Stimulated activated CD4-positive, alpha-beta T cell treated with anti-CD3 and anti-CD28 coated beads, Interleukin-2, amount 100 ng/mL, for 4 hours (primary cell): ENCODE results near the gene LEUTX.
"Not testable (repeated sequence)": the region's sequence is repeated elsewhere in the genome, so short reads cannot be mapped to it uniquely, and the experiment has no call there.

ENCODE experiments used
- DNase-seq: peaks from one replicate; pipeline ENCODE4 v3.0.0-alpha.2; 2020; ENCODE audit warnings: low read depth

The LEUTX gene, protein sequence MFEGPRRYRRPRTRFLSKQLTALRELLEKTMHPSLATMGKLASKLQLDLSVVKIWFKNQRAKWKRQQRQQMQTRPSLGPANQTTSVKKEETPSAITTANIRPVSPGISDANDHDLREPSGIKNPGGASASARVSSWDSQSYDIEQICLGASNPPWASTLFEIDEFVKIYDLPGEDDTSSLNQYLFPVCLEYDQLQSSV

DNA sequence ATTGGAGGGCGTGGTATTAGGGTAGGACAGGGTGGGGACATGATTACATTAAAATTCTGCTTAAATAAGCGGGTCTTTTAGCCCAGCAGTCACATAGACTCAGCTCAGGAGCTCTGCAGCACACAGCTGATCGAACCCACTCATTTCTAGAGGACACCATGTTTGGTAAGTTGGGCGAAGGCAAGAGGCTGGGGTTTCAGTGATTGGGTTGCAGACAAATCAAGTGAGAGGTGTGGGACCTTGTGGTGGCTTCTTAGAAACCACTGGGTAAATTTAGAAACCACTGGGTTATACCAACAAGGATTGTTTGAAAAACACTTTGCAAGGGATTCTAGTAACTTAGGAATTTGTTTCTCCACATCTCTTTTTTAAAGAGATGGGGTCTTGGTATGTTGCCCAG, at the start of gene LEUTX:
Gene LEUTX (plus strand): TSS at position 92 of the 400 bp plus-strand sequence. CDS start 67 bp downstream, at position 159.
- DNase-seq = no peak

DNA sequence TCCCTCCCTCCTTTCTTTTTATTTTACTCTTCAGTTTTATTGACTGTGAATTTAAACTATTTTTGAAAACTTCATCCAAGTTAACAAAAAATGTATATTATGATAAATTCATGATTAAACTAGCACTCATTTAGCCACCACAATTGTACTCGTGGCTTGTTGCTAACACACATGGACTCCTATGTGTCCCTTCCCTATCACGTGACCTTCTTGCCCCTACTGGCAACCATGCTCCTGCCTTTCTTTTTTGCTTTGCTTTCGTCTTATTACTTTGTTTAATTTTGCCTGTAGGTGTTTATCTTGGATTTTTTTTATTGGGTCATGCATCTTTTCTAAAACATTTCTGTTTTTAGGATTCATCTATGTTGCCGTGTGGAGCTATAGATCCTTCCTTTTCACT, 49.1 kb upstream of the LEUTX start:
- no peak for DNase-seq

DNA sequence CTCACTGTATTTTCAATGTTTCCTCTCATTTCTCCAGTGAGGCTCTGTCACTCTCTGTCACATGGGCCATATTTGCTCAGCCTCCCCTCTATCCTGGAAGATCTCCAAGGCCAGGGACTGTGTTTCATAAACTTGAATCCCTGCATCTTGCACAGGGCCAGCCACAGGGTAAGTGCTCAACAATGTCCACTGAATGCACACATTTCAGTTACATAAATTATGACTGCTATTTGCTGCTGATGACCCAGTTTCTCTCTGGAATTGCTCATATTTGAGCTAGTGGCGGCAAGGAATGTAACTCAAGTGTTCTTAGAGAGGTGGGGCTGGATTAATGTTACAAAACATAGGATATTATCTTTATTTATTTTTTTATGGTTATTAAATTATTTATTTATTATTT, 47.0 kb upstream of the LEUTX start:
- no peak for DNase-seq

DNA sequence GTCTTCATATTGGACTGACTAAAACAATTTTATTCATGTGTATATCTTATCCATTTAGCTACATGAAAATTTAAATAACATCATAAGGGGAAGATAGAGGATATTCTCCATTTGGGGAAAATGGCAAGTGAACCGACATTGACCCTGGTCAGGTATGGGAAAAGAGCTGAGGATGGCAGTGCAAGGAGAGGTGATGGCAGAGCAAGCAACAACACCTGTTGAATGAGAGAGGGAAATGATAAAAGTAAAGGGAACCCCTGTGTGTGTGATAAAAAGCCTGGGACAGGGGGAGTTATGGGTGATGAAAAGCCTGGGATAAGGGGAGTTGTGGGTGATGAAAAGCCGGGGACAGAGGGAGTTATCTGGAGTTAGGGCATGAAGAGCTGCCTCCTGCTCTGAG, 44.8 kb upstream of the LEUTX start:
- no peak for DNase-seq

DNA sequence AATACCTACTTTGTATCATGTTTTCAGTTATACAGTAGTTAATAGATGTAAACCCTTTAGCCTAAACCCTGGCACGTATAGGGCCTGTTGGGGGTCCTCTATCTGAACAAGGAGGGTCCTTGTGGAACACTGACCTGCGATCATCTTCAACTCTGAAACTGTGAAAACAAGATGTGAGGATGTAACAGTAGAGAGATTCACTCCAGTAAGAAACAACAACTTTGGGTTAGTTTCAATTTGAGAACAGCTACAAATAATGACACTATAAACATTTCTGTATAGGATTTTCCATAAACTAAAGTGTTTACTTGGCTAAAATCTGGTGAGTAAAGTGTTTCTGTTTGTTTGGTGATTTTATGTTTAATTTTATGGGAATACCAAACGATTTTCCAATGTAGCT, 43.0 kb upstream of the LEUTX start:
- DNase-seq = no peak

DNA sequence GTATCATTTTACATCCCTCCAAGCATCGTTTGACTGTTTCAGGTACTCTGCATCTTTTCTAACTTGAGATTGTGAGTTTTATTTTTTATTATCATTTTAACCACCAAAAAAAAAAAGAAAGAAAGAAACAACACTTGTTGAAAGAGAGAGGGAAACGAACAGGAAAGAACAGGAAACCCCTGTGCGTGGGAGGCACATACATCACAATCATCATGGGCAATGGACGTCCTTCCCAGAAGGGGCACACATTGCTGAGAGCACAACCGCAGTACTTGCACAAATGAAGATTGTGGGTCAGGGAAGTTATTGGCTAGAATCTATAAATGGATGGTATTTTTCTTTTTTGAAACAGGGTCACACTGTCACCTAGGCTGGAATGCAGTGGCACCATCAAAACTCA, 42.6 kb upstream of the LEUTX start:
- no peak for DNase-seq

DNA sequence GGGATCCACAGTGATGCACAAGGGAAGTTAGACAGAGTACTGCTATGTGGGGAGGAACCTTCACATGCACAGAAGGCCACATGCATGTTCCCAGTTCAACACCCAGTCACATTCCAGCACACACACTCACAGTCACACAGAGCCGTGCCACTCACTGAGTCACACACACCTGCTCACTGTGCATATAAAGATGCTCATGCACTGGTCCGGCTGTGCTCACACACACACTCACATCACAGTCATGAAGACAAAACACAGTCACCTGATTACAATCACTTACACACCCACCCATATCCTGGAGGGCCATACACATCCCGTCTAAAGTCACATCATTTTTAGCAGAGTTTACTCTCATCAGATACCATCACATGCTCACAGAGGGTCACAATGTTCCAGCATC, 41.3 kb upstream of the LEUTX start:
- no peak for DNase-seq

DNA sequence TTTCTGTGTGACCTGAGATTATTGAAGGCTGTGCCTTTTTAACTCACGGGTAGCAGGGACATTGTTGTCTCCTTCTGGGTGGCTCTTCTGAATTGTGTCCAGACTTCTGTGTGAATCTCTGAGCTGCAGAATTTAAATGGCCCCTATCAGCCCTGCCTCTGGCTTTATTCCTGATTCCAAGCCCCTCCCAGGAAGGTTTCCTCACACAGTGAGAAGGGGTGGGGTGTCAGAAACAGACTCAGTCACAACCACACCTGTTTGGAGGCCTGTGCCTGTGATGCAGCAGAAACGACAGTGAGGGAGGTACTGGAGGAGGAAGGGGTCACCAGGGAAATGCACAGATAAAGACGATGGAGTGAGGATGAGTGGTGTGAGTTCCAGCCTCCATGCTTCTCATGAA, 40.8 kb upstream of the LEUTX start, which contains the start of gene CLC:
Gene CLC (minus strand): TSS at position 139 of the 400 bp plus-strand sequence. CDS start 77 bp downstream, at position 62.
- DNase-seq = no peak

DNA sequence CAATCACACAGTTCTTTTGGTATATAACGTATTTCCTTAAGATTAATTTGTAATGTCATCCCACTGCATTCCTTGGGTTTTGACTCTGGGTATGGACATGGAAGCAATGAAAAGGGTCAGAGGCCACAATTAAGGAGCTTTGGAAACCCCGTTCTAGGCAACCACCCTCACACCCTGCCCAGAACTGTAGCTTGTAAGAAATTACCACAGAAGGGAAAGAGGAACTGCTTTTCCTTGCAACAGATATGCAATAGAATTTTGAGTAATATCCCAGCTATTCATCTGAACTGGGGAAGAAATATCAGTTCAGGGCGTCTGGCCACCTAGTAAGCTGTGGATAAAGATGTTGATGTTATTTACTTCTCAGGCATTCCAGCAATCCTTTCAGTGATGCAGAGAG, 39.8 kb upstream of the LEUTX start:
- DNase-seq = no peak

DNA sequence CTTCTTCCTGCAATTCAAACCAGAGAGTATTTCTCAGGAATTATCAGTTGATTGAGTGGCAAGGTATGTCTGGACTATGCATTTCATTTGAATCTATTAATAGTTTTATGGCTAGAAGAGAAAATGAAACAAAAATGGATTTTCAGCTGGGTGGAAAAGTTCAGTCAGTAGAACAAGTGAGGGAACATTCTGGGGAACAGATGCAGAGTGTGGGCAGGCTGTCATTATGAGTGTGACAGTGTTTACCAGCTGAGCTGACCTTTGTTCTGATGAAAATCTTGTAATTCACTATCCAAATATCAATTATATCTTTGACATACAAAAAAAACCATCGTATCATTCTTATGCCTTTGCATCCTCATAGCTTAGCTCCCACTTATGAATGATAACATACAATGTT, 38.3 kb upstream of the LEUTX start:
- peak; percentile 16 for DNase-seq

DNA sequence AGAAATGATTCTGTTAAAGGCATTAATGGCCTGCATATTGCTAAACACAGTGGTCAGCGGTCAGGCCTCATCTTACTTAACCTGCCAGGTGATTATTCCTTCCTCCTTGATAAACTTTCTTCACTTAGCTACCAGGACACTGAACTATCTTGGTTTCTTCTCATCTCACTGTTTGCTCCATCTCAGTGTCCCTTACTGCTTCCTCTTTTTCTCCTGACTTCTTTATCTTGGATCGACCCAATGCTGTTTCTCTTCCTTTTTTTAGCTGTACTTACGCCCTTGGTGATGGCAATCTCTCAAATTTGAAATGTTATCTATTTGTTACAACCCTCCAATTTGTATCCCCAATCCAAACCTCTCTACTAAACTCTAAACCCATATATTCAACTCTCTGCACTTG, 33.0 kb upstream of the LEUTX start:
- no peak for DNase-seq

DNA sequence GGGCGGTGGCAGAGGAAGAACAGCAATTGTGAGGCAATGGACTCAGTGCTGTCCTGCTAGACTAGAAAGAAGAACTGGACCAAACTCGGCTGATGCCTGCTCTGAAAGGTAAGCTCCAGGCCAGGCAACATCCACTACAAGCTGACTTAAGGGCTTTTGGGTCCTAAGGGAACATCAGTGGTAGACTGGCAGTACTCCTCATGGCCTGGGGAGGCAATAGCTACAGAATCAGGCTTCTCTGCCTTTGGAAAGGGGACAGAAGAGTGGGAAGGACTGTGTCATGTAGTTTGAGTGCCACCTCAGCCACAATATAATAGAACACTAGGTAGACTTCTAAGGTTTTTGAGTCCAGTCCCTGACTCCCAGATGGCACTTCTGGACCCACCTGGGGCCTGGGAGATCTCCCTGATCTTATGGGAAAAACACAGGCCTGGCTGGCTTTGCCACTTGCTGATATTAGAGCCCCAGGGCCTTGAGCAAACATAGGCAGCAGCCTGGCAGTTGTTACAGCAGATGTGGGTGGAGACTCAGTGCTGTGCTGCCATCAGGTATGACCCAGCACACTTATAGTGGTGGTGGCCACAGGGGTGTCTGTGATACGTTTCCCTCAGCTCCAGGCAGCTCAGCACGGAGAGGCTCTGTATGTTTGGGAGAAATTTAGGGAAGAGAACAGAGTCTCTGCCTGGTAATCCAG, 31.7 kb upstream of the LEUTX start:
- no peak for DNase-seq

DNA sequence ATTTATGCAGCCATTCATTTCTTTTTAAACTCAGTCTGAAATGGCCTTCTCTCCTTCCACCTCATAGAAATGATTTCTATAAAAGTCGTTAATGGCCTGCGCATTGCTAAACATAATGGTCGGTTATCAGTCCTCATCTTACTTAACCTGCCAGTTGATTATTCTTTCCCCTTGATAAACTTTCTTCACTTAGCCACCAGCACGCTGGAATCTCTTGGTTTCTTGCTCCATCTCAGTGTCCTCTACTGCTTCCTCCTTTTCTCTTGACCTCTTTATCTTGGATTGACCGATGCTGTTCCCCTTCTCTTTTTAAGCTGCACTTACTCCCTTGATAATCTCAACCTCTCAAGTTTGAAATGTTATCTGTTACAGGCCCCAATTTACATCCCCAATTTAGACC, 28.7 kb upstream of the LEUTX start:
- no peak for DNase-seq

DNA sequence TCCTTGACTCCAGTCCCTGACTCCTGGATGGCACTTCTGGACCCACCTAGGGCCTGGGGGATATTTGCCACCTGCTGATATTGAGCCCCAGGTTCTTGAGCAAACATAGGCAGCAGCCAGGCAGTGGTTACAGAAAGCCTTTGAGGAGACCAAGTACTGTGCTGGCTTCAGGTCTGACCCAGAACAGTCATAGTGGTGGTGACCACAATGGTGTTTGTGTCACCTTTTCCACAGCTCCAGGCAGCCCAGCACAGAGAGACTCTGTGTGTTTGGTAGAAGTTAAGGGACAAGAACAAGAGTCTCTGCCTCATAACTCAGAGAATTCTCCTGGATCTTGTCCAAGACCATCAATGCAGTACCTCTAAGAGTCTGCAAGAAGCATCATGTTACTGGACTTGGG, 26.3 kb upstream of the LEUTX start:
- DNase-seq = no peak

DNA sequence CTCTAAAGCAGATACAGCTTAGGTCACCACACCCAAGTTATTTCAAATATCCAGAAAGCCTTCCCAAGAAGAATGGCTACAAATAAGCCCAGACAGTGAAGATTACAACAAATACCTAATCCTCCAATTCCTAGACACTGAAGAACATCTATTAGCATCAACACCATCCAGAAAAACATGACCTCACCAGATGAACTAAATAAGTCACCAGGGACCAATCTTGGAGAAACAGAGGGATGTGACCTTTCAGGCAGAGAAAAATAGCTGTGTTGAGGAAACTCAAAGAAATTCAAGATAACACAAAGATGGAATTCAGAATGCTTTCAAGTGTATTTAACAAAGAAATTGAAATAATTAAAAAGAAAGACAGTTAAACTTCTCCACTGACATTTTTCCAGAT, 25.9 kb upstream of the LEUTX start:
- DNase-seq = no peak

DNA sequence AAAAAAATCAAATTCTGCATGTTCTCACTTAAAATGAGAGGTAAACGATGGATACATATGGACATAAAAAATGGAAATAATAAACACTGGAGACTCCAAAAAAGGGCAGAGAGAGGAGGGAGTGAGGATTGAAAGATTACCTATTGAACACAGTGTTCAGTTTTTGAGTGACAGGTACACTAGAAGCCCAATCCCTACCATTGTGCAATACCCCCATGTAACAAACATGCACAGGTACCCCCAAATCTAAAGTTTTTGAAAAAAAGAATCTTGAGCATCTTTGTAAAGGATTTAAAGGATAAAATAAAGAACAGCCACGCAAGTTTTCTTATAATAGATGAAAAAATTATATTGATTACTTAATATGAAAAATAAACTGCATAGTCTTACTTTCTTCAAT, 24.1 kb upstream of the LEUTX start:
- no peak for DNase-seq

DNA sequence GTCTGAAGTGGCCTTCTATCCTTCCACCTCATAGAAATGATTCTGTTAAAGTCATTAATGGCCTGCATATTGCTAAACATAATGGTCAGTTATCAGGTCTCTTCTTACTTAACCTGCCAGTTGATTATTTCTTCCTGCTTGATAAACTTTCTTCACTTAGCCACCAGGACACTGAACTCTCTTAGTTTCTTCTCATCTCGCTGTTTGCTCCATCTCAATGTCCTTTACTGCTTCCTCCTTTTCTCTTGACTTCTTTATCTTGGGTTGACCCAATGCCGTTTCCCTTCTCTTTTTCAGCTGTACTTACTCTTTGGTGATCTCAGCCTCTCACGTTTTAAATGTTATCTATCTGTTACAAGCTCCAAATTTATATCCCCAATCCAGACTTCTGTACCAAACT, 23.7 kb upstream of the LEUTX start:
- DNase-seq = no peak

DNA sequence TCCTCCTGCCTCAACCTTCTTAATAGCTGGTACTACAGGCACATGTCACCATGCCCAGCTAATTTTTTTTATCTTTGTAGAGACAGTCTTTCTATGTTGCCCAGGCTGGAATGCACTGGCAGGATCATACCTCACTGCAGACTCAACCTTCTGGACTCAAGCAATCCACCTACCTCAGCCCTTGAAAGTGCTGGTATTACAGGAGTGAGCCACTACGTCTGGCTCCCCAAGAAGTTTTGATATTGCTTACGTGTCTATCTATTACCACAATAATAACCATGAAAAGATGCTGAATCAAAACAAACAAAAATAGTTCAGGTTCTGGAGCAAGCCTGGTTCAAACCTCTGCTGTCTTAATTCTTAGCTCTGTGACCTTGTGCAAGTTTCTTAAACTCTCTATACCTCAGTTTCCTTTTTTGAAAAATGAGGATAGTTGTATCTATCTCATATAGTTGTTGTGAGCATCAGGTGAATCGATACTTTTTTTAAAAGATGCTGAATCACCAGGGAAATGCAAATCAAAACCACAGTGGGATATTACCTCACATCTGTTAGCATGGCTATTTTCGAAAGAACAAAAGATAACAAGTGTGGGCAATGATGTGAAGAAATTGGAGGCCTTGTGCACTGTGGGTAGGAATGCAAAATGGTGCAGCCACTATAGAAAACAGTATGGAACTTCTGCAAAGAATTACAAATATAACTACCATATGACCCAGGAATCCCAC, 19.0 kb upstream of the LEUTX start:
- no peak for DNase-seq

DNA sequence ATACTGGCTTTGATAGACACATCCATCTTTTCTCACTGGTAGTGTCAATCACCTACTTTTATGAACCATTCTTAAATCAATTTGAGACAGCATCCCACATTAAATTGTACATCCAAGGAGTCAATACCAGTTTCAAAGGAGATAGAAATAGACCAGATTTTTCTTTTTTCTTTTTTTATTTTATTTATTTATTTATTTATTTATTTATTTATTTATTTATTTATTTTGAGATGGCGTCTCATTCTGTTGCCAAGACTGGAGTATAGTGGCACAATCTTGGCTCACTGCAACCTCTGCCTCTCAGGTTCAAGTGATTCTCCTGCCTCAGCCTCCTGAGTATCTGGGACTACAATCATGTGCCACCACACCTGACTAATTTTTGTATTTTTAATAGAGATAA, 16.8 kb upstream of the LEUTX start:
- DNase-seq = not testable (repeated sequence)

DNA sequence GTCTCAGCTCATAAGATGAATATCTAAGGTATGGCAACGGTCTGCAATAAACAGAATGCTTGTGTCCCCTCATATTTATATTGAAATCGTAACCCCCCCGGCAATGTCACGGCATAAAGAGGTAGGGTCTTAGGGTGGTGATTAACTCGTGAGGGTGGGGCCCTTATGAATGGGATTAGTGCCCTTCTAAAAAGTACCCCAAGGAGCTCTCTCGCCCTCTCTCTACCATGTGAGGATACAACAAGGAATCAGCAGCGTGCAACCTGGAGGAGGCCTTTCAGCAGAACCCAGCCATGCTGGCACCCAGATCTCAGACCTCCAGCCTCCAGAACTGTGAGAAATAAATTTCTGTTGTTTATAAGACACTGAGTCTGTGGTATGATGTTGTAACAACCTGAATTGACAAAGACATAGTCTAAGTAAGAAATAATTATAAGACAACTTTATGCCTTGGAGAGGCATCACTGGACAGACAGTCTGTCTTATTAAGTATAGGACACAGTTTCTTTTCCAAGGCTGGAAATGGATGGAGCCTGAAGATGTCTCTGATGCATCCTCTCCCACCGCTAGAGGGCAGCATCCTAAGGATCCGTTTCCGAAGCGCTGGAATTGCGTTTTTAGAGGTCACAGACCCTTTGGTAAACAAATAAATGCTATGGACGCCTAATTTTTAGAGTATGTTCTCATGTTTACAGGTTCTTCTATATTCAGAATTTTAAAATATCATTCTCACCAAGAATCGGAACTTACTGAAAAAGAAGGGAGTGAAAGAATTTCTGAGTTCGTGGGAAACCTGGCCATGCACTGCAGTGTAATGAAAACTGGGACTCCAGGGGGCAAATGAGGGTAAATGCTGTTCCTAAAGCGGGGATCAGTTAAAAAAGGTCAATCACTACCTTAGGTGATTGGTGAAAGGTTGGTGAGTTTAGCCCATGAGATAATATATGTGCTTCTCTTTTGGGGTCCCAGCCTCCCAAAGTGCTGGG, 13.3 kb upstream of the LEUTX start:
- peak; percentile 16 for DNase-seq

DNA sequence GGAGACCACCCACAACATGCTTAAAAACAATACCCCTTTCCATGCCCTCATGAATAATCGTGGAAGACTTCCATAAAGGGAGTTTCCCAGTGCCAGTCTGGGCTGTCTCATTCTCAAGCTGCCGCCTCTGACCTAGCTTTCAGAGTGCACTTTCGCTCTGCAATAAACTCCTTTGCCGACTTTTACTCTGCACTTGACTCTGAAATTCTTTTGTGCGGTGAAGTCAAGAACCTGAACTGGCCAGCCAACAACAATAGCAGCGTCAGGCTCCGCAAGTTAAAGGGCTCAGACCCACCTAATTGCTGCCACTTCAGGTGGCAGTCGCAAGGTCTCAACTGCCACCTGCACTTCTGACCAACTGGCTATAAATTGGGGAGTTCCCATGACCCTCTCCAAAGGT, 10.3 kb upstream of the LEUTX start:
- no peak for DNase-seq

DNA sequence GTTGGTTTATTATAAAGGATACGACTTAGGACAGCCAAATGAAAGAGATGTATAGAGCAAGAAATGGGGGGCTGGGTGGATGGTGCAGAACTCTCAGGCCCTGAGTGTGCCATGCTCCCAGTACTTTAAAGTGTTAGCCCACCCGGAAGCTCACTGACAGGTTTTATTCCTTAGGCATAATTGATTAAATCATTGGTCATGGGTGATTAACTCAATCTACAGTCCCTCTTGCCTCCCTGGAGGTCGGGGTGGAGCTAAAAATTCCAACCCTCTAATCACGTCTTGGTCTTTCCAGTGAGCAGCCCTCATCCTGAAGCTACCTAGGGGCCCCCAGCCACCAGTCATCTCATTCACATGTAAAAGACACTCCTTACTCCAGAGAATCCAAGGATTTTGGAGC, 9.9 kb upstream of the LEUTX start:
- no peak for DNase-seq
